OCI-LY1 (cell line): ENCODE measurements around the gene HMOX1.
A peak's percentile ranks its signal among the peaks of the same experiment; 100 is the strongest.

ENCODE experiments used
- H2AFZ ChIP-seq: fragments of 200-600 bp; sonication (generic), shearing (Covaris generic); 2 replicates; pipeline ENCODE4 v1.6.0; 2014; ENCODE audit warnings: antibody characterized with exemption, mild to moderate bottlenecking, low read length
- H3F3A ChIP-seq: fragments of 200-600 bp; sonication (generic), shearing (Covaris generic); 2 replicates; pipeline ENCODE4 v1.6.0; 2014; ENCODE audit warnings: mild to moderate bottlenecking, antibody characterized with exemption, low read length, moderate library complexity; ENCODE audit not compliant: insufficient read depth
- H3K27ac ChIP-seq: fragments of 200-600 bp; sonication (generic); 2 replicates; pipeline ENCODE4 v1.5.1; 2014; ENCODE audit warnings: low read length, mixed run types, mild to moderate bottlenecking, low read depth; ENCODE audit not compliant: poor library complexity, severe bottlenecking
- H3K27me3 ChIP-seq: fragments of 200-600 bp; sonication (generic); 2 replicates; pipeline ENCODE4 v1.6.0; 2014; ENCODE audit warnings: antibody characterized with exemption, mild to moderate bottlenecking, low read length, moderate library complexity; ENCODE audit not compliant: insufficient read depth
- H3K36me3 ChIP-seq: fragments of 200-600 bp; sonication (generic); 2 replicates; pipeline ENCODE4 v1.6.1; 2014; ENCODE audit warnings: mild to moderate bottlenecking, antibody characterized with exemption, low read length, moderate library complexity, mixed read lengths; ENCODE audit not compliant: insufficient read depth
- H3K4me1 ChIP-seq: fragments of 200-600 bp; sonication (generic); 2 replicates; pipeline ENCODE4 v1.5.1; 2014; ENCODE audit warnings: mild to moderate bottlenecking, low read length, moderate library complexity; ENCODE audit not compliant: insufficient read depth, severe bottlenecking
- H3K4me2 ChIP-seq: fragments of 200-600 bp; sonication (generic), shearing (Covaris generic); 2 replicates; pipeline ENCODE4 v1.6.1; 2014; ENCODE audit warnings: low read length
- H3K4me3 ChIP-seq: fragments of 200-600 bp; sonication (generic); 2 replicates; pipeline ENCODE4 v1.5.1; 2014; ENCODE audit warnings: low read length, low read depth, mild to moderate bottlenecking, mixed read lengths; ENCODE audit not compliant: poor library complexity, severe bottlenecking
- H3K79me2 ChIP-seq: fragments of 200-600 bp; shearing (Covaris generic); 2 replicates; pipeline ENCODE4 v1.6.1; 2016; ENCODE audit warnings: mixed run types, low read length, mixed read lengths; ENCODE audit not compliant: insufficient read depth
- H3K9ac ChIP-seq: fragments of 200-600 bp; sonication (generic), shearing (Covaris generic); 2 replicates; pipeline ENCODE4 v1.6.1; 2014; ENCODE audit warnings: mild to moderate bottlenecking, low read length, mixed read lengths
- H3K9me2 ChIP-seq: fragments of 200-600 bp; sonication (generic), shearing (Covaris generic); 2 replicates; pipeline ENCODE4 v1.6.1; 2014; ENCODE audit warnings: low read depth, mild to moderate bottlenecking, low read length, mixed read lengths
- H3K9me3 ChIP-seq: fragments of 200-600 bp; shearing (Covaris generic); 2 replicates; pipeline ENCODE4 v1.6.1; 2014; ENCODE audit warnings: low read length, mixed read lengths
- H4K20me1 ChIP-seq: fragments of 200-600 bp; sonication (generic), shearing (Covaris generic); 2 replicates; pipeline ENCODE4 v1.6.0; 2016; ENCODE audit warnings: mild to moderate bottlenecking, low read length; ENCODE audit not compliant: insufficient read depth
- EZH2 ChIP-seq: fragments of 200-600 bp; sonication (generic), shearing (Covaris generic); IDR thresholded peaks from 2 replicates; pipeline ENCODE4 v1.8.0; 2017; ENCODE audit warnings: borderline replicate concordance, mixed run types, mild to moderate bottlenecking, antibody characterized with exemption, low read length, moderate library complexity, mixed read lengths
- TF ChIP-seq, protein P1 (sequence below): fragments of 200-600 bp; sonication (generic), shearing (Covaris generic); IDR thresholded peaks from 2 replicates; pipeline ENCODE4 v1.5.1; 2017; ENCODE audit warnings: mild to moderate bottlenecking, antibody characterized with exemption, low read length, moderate library complexity, mixed read lengths

The HMOX1 gene

DNA sequence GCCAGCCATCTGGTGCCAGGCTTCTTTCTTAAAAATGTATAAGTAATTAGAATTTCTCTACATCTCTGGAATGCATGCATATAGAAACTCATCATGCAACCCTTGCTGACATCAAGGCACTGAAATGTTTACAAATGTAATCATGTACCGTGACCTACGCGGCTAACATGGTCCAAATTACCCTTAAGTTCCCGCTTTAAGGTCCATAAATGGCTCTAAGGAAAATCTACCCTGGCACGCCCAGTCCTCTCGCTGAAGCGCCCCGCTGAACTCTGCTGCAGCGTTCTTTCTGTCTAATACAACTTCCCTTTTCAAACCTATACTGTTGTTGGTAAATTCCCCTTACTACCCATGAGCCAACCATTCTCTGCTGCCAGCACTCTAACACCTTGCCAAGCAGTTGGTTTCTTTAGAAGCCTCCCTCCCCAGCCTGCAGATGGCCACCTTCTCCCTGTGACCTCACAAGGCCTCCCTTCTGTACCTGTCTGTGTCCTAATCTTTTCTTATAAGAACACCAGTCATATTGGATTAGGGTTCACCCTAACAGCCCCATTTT, 13.5 kb upstream of the HMOX1 start:
- Histone ChIP-seq H3K4me1 (peaks cover 67% of the 10 kb centered on the region), H3K9ac (peak overlapping the region; percentile 16; the same call in 1 of the 2 replicates), H3K79me2 (no peaks in the 10 kb centered on the region), H3K9me3 (no peaks in the 10 kb centered on the region), H2AFZ (no peak overlapping the region), H3K9me2 (no peaks in the 10 kb centered on the region), H3K27me3 (no peaks in the 10 kb centered on the region), H4K20me1 (no peaks in the 10 kb centered on the region), H3K4me3 (peak overlapping the region; percentile 30), H3K4me2 (peak overlapping the region; percentile 56), H3F3A (peaks cover 5% of the 10 kb centered on the region; the same call in 1 of the 2 replicates), H3K27ac (peak overlapping the region; percentile 94), H3K36me3 (no peaks in the 10 kb centered on the region)
- no peak for TF ChIP-seq EZH2
- TF ChIP-seq, protein P1, sequence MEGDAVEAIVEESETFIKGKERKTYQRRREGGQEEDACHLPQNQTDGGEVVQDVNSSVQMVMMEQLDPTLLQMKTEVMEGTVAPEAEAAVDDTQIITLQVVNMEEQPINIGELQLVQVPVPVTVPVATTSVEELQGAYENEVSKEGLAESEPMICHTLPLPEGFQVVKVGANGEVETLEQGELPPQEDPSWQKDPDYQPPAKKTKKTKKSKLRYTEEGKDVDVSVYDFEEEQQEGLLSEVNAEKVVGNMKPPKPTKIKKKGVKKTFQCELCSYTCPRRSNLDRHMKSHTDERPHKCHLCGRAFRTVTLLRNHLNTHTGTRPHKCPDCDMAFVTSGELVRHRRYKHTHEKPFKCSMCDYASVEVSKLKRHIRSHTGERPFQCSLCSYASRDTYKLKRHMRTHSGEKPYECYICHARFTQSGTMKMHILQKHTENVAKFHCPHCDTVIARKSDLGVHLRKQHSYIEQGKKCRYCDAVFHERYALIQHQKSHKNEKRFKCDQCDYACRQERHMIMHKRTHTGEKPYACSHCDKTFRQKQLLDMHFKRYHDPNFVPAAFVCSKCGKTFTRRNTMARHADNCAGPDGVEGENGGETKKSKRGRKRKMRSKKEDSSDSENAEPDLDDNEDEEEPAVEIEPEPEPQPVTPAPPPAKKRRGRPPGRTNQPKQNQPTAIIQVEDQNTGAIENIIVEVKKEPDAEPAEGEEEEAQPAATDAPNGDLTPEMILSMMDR: peak; percentile 47

DNA sequence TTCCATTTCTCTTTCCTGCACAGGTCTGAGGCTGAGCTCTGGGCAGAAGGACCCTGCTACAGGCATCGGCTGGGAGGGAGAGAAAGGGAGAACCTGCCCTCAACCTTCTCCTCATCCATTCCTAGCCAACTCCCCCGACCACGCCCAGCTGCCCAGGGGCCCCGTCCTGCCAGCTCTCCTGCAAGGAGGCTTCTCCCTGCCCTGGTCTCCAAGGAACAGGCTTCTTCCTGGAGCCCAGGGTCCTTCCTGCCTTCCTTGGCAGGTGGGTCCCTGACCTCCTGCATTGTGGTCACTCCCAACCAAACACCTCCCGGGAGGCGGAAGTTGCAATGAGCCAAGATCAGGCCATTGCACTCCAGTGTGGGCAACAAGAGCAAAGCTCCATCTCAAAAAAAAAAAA, 12.5 kb upstream of the HMOX1 start:
- Histone ChIP-seq H3K4me2 (no peak overlapping the region), H2AFZ (no peak overlapping the region), H4K20me1 (no peaks in the 10 kb centered on the region), H3K4me1 (peaks cover 58% of the 10 kb centered on the region), H3K9me2 (no peaks in the 10 kb centered on the region), H3K36me3 (no peaks in the 10 kb centered on the region), H3K9ac (no peak overlapping the region), H3F3A (peaks cover 5% of the 10 kb centered on the region; the same call in 1 of the 2 replicates), H3K27ac (peak overlapping the region; percentile 94), H3K4me3 (no peak overlapping the region), H3K27me3 (no peaks in the 10 kb centered on the region), H3K9me3 (no peaks in the 10 kb centered on the region), H3K79me2 (no peaks in the 10 kb centered on the region)
- TF ChIP-seq, protein P1: no peak
- no peak for TF ChIP-seq EZH2

DNA sequence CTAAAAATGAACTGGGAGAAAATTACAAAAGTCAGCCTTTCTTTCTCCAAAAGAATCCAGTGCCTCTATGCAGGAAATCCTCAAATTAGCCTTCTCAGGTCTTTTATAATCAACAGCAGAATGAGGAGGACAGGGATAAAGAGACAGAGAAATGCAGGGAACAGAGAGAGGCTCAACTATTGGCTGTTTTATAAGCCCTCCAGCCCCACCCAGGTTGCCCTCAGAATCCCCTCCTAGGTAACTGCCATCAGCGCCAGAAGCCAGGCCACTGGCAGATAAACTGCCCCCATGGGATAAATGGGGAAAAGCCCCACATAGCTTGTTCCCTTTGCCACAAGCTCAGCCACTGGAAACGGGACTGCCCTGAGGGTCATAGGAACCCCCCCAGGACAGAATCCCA, 10.9 kb upstream of the HMOX1 start:
- Histone ChIP-seq H3K27ac (peak overlapping the region; percentile 94), H3K4me3 (no peak overlapping the region), H3K36me3 (no peaks in the 10 kb centered on the region), H3K4me2 (no peak overlapping the region), H3K9ac (no peak overlapping the region), H3K4me1 (peaks cover 48% of the 10 kb centered on the region), H3K27me3 (no peaks in the 10 kb centered on the region), H3K9me2 (no peaks in the 10 kb centered on the region), H2AFZ (no peak overlapping the region), H4K20me1 (no peaks in the 10 kb centered on the region), H3K79me2 (no peaks in the 10 kb centered on the region), H3F3A (peaks cover 5% of the 10 kb centered on the region; the same call in 1 of the 2 replicates), H3K9me3 (no peaks in the 10 kb centered on the region)
- TF ChIP-seq, protein P1: no peak
- no peak for TF ChIP-seq EZH2
